ENCODE data around the gene ZNF677. TPM values are rescaled to one million over a fixed set of nuclear protein-coding genes. Genes with fewer than 3 reads are reported as not detected.
"Not testable (repeated sequence)": the region's sequence is repeated elsewhere in the genome, so short reads cannot be mapped to it uniquely, and the experiment has no call there.

The ZNF677 gene
- total RNA-seq, 1 donor: 5.5 TPM

GRCh38 chr19:53222716-53223115 lies 32.0 kb downstream of the ZNF677 start:
- not testable (repeated sequence) for H3K27me3 ChIP-seq (ENCODE audit: insufficient read depth, low read length); H3K4me1 ChIP-seq (ENCODE audit: insufficient read depth, low read length); H3K4me3 ChIP-seq (ENCODE audit: low read length)
- peaks cover 40% of the 10 kb centered on the region for H3K9me3 ChIP-seq (ENCODE audit: low read depth, low read length)

GRCh38 chr19:53212703-53213320 lies 41.9 kb downstream of the ZNF677 start:
- no peak overlapping the region for H3K4me3 ChIP-seq (ENCODE audit: low read length)
- H3K4me1 ChIP-seq (ENCODE audit: insufficient read depth, low read length): no peaks in the 10 kb centered on the region
- H3K9me3 ChIP-seq (ENCODE audit: low read depth, low read length): peaks cover 89% of the 10 kb centered on the region
- H3K27me3 ChIP-seq (ENCODE audit: insufficient read depth, low read length): no peaks in the 10 kb centered on the region

GRCh38 chr19:53211554-53211953 lies 43.1 kb downstream of the ZNF677 start:
- not testable (repeated sequence) for H3K4me3 ChIP-seq (ENCODE audit: low read length); H3K4me1 ChIP-seq (ENCODE audit: insufficient read depth, low read length); H3K27me3 ChIP-seq (ENCODE audit: insufficient read depth, low read length)
- H3K9me3 ChIP-seq (ENCODE audit: low read depth, low read length): peaks cover 88% of the 10 kb centered on the region

- no peaks in the 10 kb centered on the region for H3K27me3 ChIP-seq (ENCODE audit: insufficient read depth, low read length)
- H3K4me1 ChIP-seq (ENCODE audit: insufficient read depth, low read length): peaks cover 26% of the 10 kb centered on the region
- H3K9me3 ChIP-seq (ENCODE audit: low read depth, low read length): peaks cover 17% of the 10 kb centered on the region
- H3K4me3 ChIP-seq (ENCODE audit: low read length): peak overlapping the region; percentile 96
Observed at GRCh38 chr19:53196777-53197396, 57.8 kb downstream of the ZNF677 start.

GRCh38 chr19:53195265-53195903 lies 59.3 kb downstream of the ZNF677 start:
- H3K9me3 ChIP-seq (ENCODE audit: low read depth, low read length): peaks cover 17% of the 10 kb centered on the region

GRCh38 chr19:53193535-53194222 lies 61.0 kb downstream of the ZNF677 start:
- peaks cover 26% of the 10 kb centered on the region for H3K4me1 ChIP-seq (ENCODE audit: insufficient read depth, low read length)
- no peaks in the 10 kb centered on the region for H3K27me3 ChIP-seq (ENCODE audit: insufficient read depth, low read length)
- no peak overlapping the region for H3K4me3 ChIP-seq (ENCODE audit: low read length)
- peaks cover 6% of the 10 kb centered on the region for H3K9me3 ChIP-seq (ENCODE audit: low read depth, low read length)

More at GRCh38 chr19:53195265-53195903, 59.3 kb downstream of the ZNF677 start:
- peaks cover 26% of the 10 kb centered on the region for H3K4me1 ChIP-seq (ENCODE audit: insufficient read depth, low read length)
- no peaks in the 10 kb centered on the region for H3K27me3 ChIP-seq (ENCODE audit: insufficient read depth, low read length)
- no peak overlapping the region for H3K4me3 ChIP-seq (ENCODE audit: low read length)

GRCh38 chr19:53192771-53193534 lies 61.7 kb downstream of the ZNF677 start, which contains the start of gene ZNF665:
Gene ZNF665 (minus strand): TSS chr19:53193358. CDS start chr19:53182898, 10,460 bp downstream.
- Histone ChIP-seq H3K9me3 (ENCODE audit: low read depth, low read length) (peaks cover 6% of the 10 kb centered on the region), H3K4me3 (ENCODE audit: low read length) (peak within 1 kb of the TSS; percentile 75), H3K4me1 (ENCODE audit: insufficient read depth, low read length) (peaks cover 24% of the 10 kb centered on the region), H3K27me3 (ENCODE audit: insufficient read depth, low read length) (no peaks in the 10 kb centered on the region)

GRCh38 chr19:53190253-53190652 lies 64.4 kb downstream of the ZNF677 start:
- H3K9me3 ChIP-seq (ENCODE audit: low read depth, low read length): no peaks in the 10 kb centered on the region
- H3K27me3 ChIP-seq (ENCODE audit: insufficient read depth, low read length): no peaks in the 10 kb centered on the region
- H3K4me3 ChIP-seq (ENCODE audit: low read length): no peak overlapping the region
- H3K4me1 ChIP-seq (ENCODE audit: insufficient read depth, low read length): peaks cover 15% of the 10 kb centered on the region

GRCh38 chr19:53189691-53190198 lies 64.9 kb downstream of the ZNF677 start:
- not testable (repeated sequence) for H3K4me3 ChIP-seq (ENCODE audit: low read length)

More at GRCh38 chr19:53189691-53190198, 64.9 kb downstream of the ZNF677 start:
- not testable (repeated sequence) for H3K9me3 ChIP-seq (ENCODE audit: low read depth, low read length); H3K27me3 ChIP-seq (ENCODE audit: insufficient read depth, low read length)
- peaks cover 15% of the 10 kb centered on the region for H3K4me1 ChIP-seq (ENCODE audit: insufficient read depth, low read length)

Other genes with a start within 250 kb of the ZNF677 start
- under 0.01 TPM for gene ERVV-1, start 241.0 kb downstream of the ZNF677 start, total RNA-seq
- not detected for gene ERVV-2, start 210.1 kb downstream of the ZNF677 start, total RNA-seq
- gene ZNF160, start 151.5 kb downstream of the ZNF677 start, total RNA-seq: 48.6 TPM
- gene ZNF415, start 122.0 kb downstream of the ZNF677 start, total RNA-seq: 0.52 TPM
- gene ZNF347, start 95.8 kb downstream of the ZNF677 start, total RNA-seq: 1.6 TPM
- gene ZNF665, start 61.5 kb downstream of the ZNF677 start, total RNA-seq: 1.7 TPM
- gene VN1R2, start 3.4 kb upstream of the ZNF677 start, total RNA-seq: not detected
- not detected for gene VN1R4, start 12.8 kb upstream of the ZNF677 start, total RNA-seq
- gene ZNF845, start 78.9 kb upstream of the ZNF677 start, total RNA-seq: 19.3 TPM
- gene ZNF525, start 110.8 kb upstream of the ZNF677 start, total RNA-seq: 18.6 TPM
- 16.7 TPM for gene ZNF765, start 140.3 kb upstream of the ZNF677 start, total RNA-seq
- gene ZNF761, start 177.1 kb upstream of the ZNF677 start, total RNA-seq: 8.1 TPM
- 4.4 TPM for gene ZNF813, start 212.9 kb upstream of the ZNF677 start, total RNA-seq